H4 (cell line): ENCODE data around the gene TNPO2. TPM values are rescaled to one million over a fixed set of nuclear protein-coding genes. Genes with fewer than 3 reads are reported as not detected.
"Not testable (repeated sequence)": the region's sequence is repeated elsewhere in the genome, so short reads cannot be mapped to it uniquely, and the experiment has no call there.

Experiments used
- DNase-seq: peaks from one replicate; pipeline ENCODE4 v3.0.0-alpha.2; 2015; ENCODE audit warnings: low spot score
- total RNA-seq: library from RNA; depleted of rRNA; stranded (reverse); fragments of >200 nt; shearing (Covaris generic); gene quantifications from 2 replicates; pipeline ENCODE4 v1.2.3, GENCODE V29; 2014

The TNPO2 gene
- total RNA-seq, 1 experiment from 2014 or later = 33.0 TPM

- DNase-seq = peak; percentile 100
Observed at GRCh38 chr19:12736995-12737834, 13.5 kb upstream of the TNPO2 start, which contains the start of gene GET3. TSS of gene GET3 (plus strand) at chr19:12737497. CDS start at chr19:12737506, 9 bp downstream.

- DNase-seq = peak; percentile 31
Observed at GRCh38 chr19:12733369-12734214, 9.9 kb upstream of the TNPO2 start.

GRCh38 chr19:12731337-12731736 is 7.6 kb upstream of the TNPO2 start:
- no peak for DNase-seq

- no peak for DNase-seq
Observed at GRCh38 chr19:12730064-12730463, 6.3 kb upstream of the TNPO2 start.

- DNase-seq = no peak
Observed at GRCh38 chr19:12727745-12728433, 4.2 kb upstream of the TNPO2 start.

- DNase-seq = no peak
Observed at GRCh38 chr19:12726988-12727316, 3.2 kb upstream of the TNPO2 start.

- not testable (repeated sequence) for DNase-seq
Observed at GRCh38 chr19:12725612-12726011, 1.9 kb upstream of the TNPO2 start.

- DNase-seq = no peak
Observed at GRCh38 chr19:12723381-12723640, 421 bp downstream of the TNPO2 start.

GRCh38 chr19:12722566-12723380 is 959 bp downstream of the TNPO2 start:
- peak; percentile 99 for DNase-seq

- peak; percentile 28 for DNase-seq
Observed at GRCh38 chr19:12721656-12722565, 1.8 kb downstream of the TNPO2 start.

- DNase-seq = no peak
Observed at GRCh38 chr19:12720851-12721655, 2.7 kb downstream of the TNPO2 start.

GRCh38 chr19:12720296-12720695 is 3.4 kb downstream of the TNPO2 start:
- DNase-seq = no peak

- no peak for DNase-seq
Observed at GRCh38 chr19:12715929-12716328, 7.8 kb downstream of the TNPO2 start.

DNA sequence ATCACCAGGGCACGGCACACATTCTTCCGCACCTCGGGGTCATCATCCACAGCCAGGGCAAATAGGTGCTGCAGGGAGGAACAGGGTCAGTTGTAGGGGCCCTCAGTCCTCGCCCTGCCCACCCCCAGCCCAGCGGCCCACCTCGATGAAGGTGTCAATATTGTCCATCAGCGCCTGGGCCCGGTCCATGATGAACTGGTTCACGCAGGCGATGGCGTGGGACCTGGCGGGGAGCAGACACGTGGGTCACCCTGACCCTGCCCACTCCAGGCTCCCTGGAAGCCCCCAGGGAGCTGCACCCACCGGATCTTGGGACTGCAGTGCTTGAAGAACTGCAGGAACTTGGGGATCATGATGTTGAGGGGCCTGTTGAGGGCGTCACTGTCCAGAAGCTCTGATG is 8.6 kb downstream of the TNPO2 start:
- DNase-seq = no peak

GRCh38 chr19:12713304-12713703 is 10.4 kb downstream of the TNPO2 start:
- DNase-seq = not testable (repeated sequence)

GRCh38 chr19:12712077-12712476 is 11.7 kb downstream of the TNPO2 start:
- DNase-seq = not testable (repeated sequence)

GRCh38 chr19:12711187-12711586 is 12.5 kb downstream of the TNPO2 start:
- DNase-seq = no peak

GRCh38 chr19:12708641-12709040 is 15.1 kb downstream of the TNPO2 start:
- DNase-seq = no peak

DNA sequence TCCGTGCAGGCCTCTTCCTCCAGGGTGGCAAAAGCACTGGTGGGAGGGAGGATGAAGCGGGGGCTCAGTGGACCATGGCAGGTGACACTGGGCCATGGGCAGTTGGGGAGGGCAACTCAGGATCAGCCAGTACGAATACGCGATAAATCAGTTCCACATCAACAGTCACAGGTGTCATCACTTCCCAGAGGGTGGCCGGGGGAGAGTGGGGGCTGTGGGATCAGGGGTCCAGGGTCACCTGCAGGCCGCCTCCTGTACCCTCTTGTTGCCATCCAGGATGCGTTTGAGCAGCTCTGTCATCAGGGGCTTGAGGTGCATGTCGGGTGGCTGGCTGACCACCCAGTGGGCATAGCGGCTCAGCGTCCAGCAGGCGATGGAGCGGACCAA is 17.4 kb downstream of the TNPO2 start:
- no peak for DNase-seq
